ENCODE results near the gene ZNF224. TPM values are rescaled to one million over a fixed set of nuclear protein-coding genes. Genes with fewer than 3 reads are reported as not detected.

ZNF224 gene
- total and polyA plus RNA-seq, 2 of the 13 experiments (the other 11 are each of a cell fraction or from before 2014, with no cell fraction given), result 13.0 to 16.1 TPM

GRCh38 chr19:44071824-44072542, 22.2 kb upstream of the ZNF224 start, which contains the start of gene ZNF284 (continued):
- TF ChIP-seq AFF4 (CRISPR knock-in tag; IDR thresholded peaks at IDR 0.05) (no peak), ZSCAN9 (CRISPR knock-in tag; IDR thresholded peaks at IDR 0.05; ENCODE audit: borderline replicate concordance) (peak; percentile 86), IRF2 (CRISPR knock-in tag; IDR thresholded peaks at IDR 0.05) (peak; percentile 97), NKX3-1 (CRISPR knock-in tag; IDR thresholded peaks at IDR 0.05) (no peak), CSRNP1 (CRISPR knock-in tag; IDR thresholded peaks at IDR 0.05) (no peak), HCFC1 (IDR thresholded peaks at IDR 0.05; ENCODE audit: low read depth, low read length) (peak; percentile 91), SALL2 (CRISPR knock-in tag; IDR thresholded peaks at IDR 0.05) (peak; percentile 35; the same call in 1 of the 2 replicates), TAF15 (IDR thresholded peaks at IDR 0.05; ENCODE audit: low read depth, low read length, poor library complexity, severe bottlenecking) (no peak), KDM2A (CRISPR knock-in tag; IDR thresholded peaks at IDR 0.05; ENCODE audit: borderline replicate concordance, low read depth) (peak; percentile 70; the same call in 1 of the 2 replicates), ZNF496 (CRISPR knock-in tag; IDR thresholded peaks at IDR 0.05; ENCODE audit: insufficient replicate concordance) (no peak), BORCS8-MEF2B (CRISPR knock-in tag; IDR thresholded peaks at IDR 0.05) (peak; percentile 66; the same call in 1 of the 2 replicates), PBX3 (CRISPR knock-in tag; IDR thresholded peaks at IDR 0.05; ENCODE audit: borderline replicate concordance) (no peak), HHEX (CRISPR knock-in tag; IDR thresholded peaks at IDR 0.05) (no peak), HES4 (CRISPR knock-in tag; IDR thresholded peaks at IDR 0.05; ENCODE audit: borderline replicate concordance) (no peak), RFX1 (IDR thresholded peaks at IDR 0.05) (no peak), ZNF512B (CRISPR knock-in tag; IDR thresholded peaks at IDR 0.05; ENCODE audit: borderline replicate concordance) (no peak), GPBP1L1 (CRISPR knock-in tag; IDR thresholded peaks at IDR 0.05) (no peak), MXD4 (CRISPR knock-in tag; IDR thresholded peaks at IDR 0.05) (peak; percentile 66; the same call in 1 of the 2 replicates)

Data from HepG2 (cell line).